Mesendoderm (in vitro differentiated cells): ENCODE results near the gene CERS6.
A peak's percentile ranks its signal among the peaks of the same experiment; 100 is the strongest.

Experiments used
- DNase-seq: peaks from one replicate; pipeline ENCODE4 v3.0.0; 2013
- H2AK5ac ChIP-seq: 2 replicates; pipeline ENCODE4 v1.6.1; 2013; ENCODE audit warnings: low read length, inconsistent platforms
- H2BK120ac ChIP-seq: 2 replicates; pipeline ENCODE4 v1.6.1; 2013; ENCODE audit warnings: low read depth, mild to moderate bottlenecking, low read length, moderate library complexity, mixed read lengths
- H2BK15ac ChIP-seq: replicated peaks from 2 replicates; pipeline ENCODE4 v1.6.1; 2013; ENCODE audit warnings: low read depth, mild to moderate bottlenecking, moderate library complexity
- H2BK5ac ChIP-seq: 2 replicates; pipeline ENCODE4 v1.6.1; 2013; ENCODE audit warnings: low read length, inconsistent platforms
- H3K18ac ChIP-seq: 2 replicates; pipeline ENCODE4 v1.6.1; 2013; ENCODE audit warnings: mild to moderate bottlenecking, low read length, mixed read lengths
- H3K23ac ChIP-seq: one replicate; pipeline ENCODE4 v1.6.1; 2013; ENCODE audit warnings: low read length
- H3K27ac ChIP-seq: 2 replicates; pipeline ENCODE4 v1.5.1; 2013; ENCODE audit warnings: low read depth, mild to moderate bottlenecking, inconsistent platforms, low read length, moderate library complexity
- H3K27me3 ChIP-seq: 2 replicates; pipeline ENCODE4 v1.6.1; 2013; ENCODE audit warnings: low read length, control low read depth, mild to moderate bottlenecking, inconsistent platforms; ENCODE audit not compliant: insufficient read depth, poor library complexity
- H3K36me3 ChIP-seq: 2 replicates; pipeline ENCODE4 v1.6.1; 2013; ENCODE audit warnings: low read length, inconsistent platforms; ENCODE audit not compliant: control insufficient read depth, insufficient read depth
- H3K4ac ChIP-seq: one replicate; pipeline ENCODE4 v1.6.1; 2013; ENCODE audit warnings: low read depth, mild to moderate bottlenecking, low read length, moderate library complexity
- H3K4me1 ChIP-seq: 2 replicates; pipeline ENCODE4 v1.6.1; 2013; ENCODE audit warnings: low read depth, low read length, inconsistent platforms; ENCODE audit not compliant: control insufficient read depth
- H3K4me2 ChIP-seq: 2 replicates; pipeline ENCODE4 v1.6.1; 2013; ENCODE audit warnings: low read length
- H3K4me3 ChIP-seq: 2 replicates; pipeline ENCODE4 v1.5.1; 2013; ENCODE audit warnings: mild to moderate bottlenecking, low read length
- H3K56ac ChIP-seq: one replicate; pipeline ENCODE4 v1.6.1; 2013; ENCODE audit warnings: low read length
- H3K79me1 ChIP-seq: 2 replicates; pipeline ENCODE4 v1.6.1; 2013; ENCODE audit warnings: low read length, inconsistent platforms
- H3K79me2 ChIP-seq: 2 replicates; pipeline ENCODE4 v1.6.1; 2013; ENCODE audit warnings: mild to moderate bottlenecking, low read length; ENCODE audit not compliant: control insufficient read depth, insufficient read depth
- H3K9ac ChIP-seq: 2 replicates; pipeline ENCODE4 v1.6.1; 2013; ENCODE audit warnings: low read length, inconsistent platforms
- H4K5ac ChIP-seq: one replicate; pipeline ENCODE4 v1.6.1; 2013; ENCODE audit warnings: low read length
- H4K8ac ChIP-seq: one replicate; pipeline ENCODE4 v1.6.1; 2013; ENCODE audit warnings: low read depth, mild to moderate bottlenecking, control low read depth, low read length, moderate library complexity
- WGBS: extraction: QIAGEN DNeasy Blood & Tissue Kit; methylation state at CpG from one replicate; pipeline ENCODE4 v1.1.7; 2013; ENCODE audit warnings: low lambda C conversion rate, missing lambda C conversion rate; ENCODE audit not compliant: insufficient coverage; ENCODE audit errors: extremely low coverage; 5-methylcytosine and 5-hydroxymethylcytosine counted together

The CERS6 gene

DNA sequence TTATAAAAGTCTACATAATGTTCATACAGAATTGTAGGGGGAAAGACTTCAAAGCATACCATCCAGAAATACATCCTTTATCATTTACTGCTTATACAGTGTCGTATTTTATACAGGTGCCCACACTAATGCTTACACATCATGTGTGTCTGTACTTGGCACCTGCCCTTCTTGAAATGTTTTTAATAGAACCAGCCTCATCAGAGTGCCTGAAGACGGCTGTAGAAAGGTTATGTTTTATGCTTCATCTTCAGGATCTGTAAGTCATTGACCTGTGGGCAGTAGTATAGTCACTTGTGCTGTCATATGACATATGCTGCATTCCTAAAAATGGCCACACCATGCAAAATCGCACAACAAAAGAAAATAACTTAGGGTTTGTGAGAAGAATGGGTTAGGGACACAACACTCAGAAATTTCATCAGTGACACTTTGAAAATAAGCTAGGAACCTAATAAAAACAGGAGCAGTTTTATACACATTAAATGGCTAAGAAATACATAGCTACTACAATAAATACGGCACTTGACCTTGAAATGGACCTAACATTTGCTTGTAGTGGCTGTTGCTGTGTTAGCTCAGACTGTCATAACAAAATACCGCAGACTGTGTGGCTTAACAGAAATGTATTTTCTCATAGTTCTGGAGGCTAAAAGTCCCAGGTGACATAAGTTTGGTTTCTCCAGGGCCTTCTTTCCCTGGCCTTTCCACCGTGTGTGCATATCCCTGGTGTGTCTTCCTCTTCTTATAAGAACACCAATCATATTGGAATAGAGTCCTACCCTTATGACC, 112.6 kb downstream of the CERS6 start:
- Histone ChIP-seq H3K4me3 (no peak overlapping the region), H3K36me3 (no peaks in the 10 kb centered on the region), H3K9ac (no peak overlapping the region), H3K27me3 (no peaks in the 10 kb centered on the region), H3K4ac (no peak overlapping the region), H3K79me1 (peaks cover 10% of the 10 kb centered on the region), H2AK5ac (no peak overlapping the region), H4K8ac (no peak overlapping the region), H3K23ac (no peak overlapping the region), H2BK15ac (no peak overlapping the region), H3K18ac (no peak overlapping the region), H3K4me2 (no peak overlapping the region), H3K4me1 (no peaks in the 10 kb centered on the region), H4K5ac (no peak overlapping the region), H3K79me2 (no peaks in the 10 kb centered on the region), H3K56ac (no peak overlapping the region), H2BK5ac (no peak overlapping the region), H2BK120ac (no peak overlapping the region), H3K27ac (no peak overlapping the region)
- WGBS = no CpG with 5 or more reads among the region's 6 CpGs
- DNase-seq = no peak

DNA sequence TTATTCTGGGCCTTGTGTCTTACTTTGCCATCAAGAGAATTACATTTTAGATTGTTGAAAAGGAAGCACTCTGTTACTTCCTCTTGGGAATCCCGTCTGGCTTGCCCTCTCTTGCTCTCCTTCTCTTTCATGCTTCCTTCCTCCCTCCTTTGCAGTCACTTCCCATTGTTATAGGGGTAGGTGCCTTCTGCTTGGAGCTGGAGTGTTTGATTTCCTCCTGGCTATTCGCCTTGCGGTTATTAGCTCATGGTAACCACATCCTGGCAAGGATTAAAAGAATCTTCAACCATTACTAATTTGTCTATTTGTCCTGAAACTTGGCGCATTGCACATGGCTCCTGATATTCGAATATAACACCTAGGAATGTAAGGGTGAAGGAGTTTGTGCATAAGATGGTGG, 115.0 kb downstream of the CERS6 start:
- no CpG with 5 or more reads among the region's 5 CpGs for whole genome bisulfite sequencing

GRCh38 chr2:168573128-168573903, 117.2 kb downstream of the CERS6 start:
- no peak overlapping the region for H3K4ac ChIP-seq
- H3K23ac ChIP-seq = no peak overlapping the region
- no peak overlapping the region for H3K18ac ChIP-seq
- H4K5ac ChIP-seq = no peak overlapping the region
- H3K27me3 ChIP-seq = no peaks in the 10 kb centered on the region
- no peak overlapping the region for H2BK120ac ChIP-seq
- peaks cover 10% of the 10 kb centered on the region for H3K79me1 ChIP-seq
- H2BK5ac ChIP-seq = no peak overlapping the region
- no peak overlapping the region for H2BK15ac ChIP-seq
- H3K56ac ChIP-seq = no peak overlapping the region
- no peak overlapping the region for H2AK5ac ChIP-seq
- no peak overlapping the region for H3K27ac ChIP-seq
- peaks cover 5% of the 10 kb centered on the region for H3K4me1 ChIP-seq
- no peak overlapping the region for H3K4me3 ChIP-seq
- H3K4me2 ChIP-seq = no peak overlapping the region
- no peaks in the 10 kb centered on the region for H3K79me2 ChIP-seq
- WGBS = no CpG with 5 or more reads among the region's 1 CpG
- H3K36me3 ChIP-seq = no peaks in the 10 kb centered on the region
- no peak overlapping the region for H3K9ac ChIP-seq
- DNase-seq = peak; percentile 15
- no peak overlapping the region for H4K8ac ChIP-seq

More for the DNA sequence above, 115.0 kb downstream of the CERS6 start:
- Histone ChIP-seq H2BK15ac (no peak overlapping the region), H3K79me1 (peaks cover 10% of the 10 kb centered on the region), H3K56ac (no peak overlapping the region), H3K4ac (no peak overlapping the region), H3K9ac (no peak overlapping the region), H4K8ac (no peak overlapping the region), H4K5ac (no peak overlapping the region), H3K4me1 (no peaks in the 10 kb centered on the region), H2BK120ac (no peak overlapping the region), H3K18ac (no peak overlapping the region), H3K4me2 (no peak overlapping the region), H3K79me2 (no peaks in the 10 kb centered on the region), H3K4me3 (no peak overlapping the region), H3K36me3 (no peaks in the 10 kb centered on the region), H2BK5ac (no peak overlapping the region), H2AK5ac (no peak overlapping the region), H3K27ac (no peak overlapping the region), H3K23ac (no peak overlapping the region), H3K27me3 (no peaks in the 10 kb centered on the region)
- DNase-seq = no peak

DNA sequence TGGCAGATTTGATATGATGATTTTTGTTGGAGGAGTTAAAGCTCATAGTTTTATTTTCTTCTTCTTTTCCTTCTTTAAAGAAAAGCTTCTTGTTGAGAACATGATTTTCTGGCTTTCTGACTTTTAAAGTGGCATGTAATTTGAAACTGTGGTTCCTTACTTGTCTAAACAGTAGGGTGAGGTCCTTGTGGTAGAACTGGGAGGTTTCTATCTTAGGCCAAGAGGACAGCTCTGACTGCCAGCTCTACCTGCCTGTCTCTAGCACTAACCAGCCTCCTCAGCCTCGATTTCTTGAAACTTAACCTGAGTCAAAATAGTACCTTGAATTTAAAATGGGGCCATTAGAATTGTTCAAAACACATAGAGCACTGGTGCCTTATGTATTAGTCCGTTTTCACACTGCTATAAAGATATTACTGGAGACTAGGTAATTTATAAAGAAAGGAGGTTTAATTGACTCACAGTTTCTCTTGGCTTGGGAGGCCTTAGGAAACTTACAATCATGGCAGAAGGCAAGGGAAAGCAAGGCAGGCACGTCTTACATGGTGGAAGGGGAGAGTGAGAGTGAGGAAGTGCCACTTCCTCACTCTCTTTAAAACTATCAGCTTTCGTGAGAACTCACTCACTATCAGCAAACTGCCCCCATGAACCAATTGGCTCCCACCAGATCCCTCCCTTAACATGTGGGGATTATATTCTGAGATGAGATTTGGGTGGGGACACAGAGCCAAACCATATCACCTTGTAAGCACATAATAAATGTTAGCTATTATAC, 119.0 kb downstream of the CERS6 start:
- WGBS = no CpG with 5 or more reads among the region's 4 CpGs
- Histone ChIP-seq H2BK5ac (no peak overlapping the region), H3K79me1 (peaks cover 7% of the 10 kb centered on the region), H4K5ac (no peak overlapping the region), H3K27me3 (no peaks in the 10 kb centered on the region), H3K18ac (no peak overlapping the region), H3K4me1 (peaks cover 5% of the 10 kb centered on the region), H3K4me2 (no peak overlapping the region), H3K9ac (no peak overlapping the region), H3K23ac (no peak overlapping the region), H3K4me3 (no peak overlapping the region), H2BK120ac (no peak overlapping the region), H2AK5ac (no peak overlapping the region), H3K56ac (no peak overlapping the region), H3K36me3 (no peaks in the 10 kb centered on the region), H3K27ac (no peak overlapping the region), H3K79me2 (no peaks in the 10 kb centered on the region), H4K8ac (no peak overlapping the region), H2BK15ac (no peak overlapping the region), H3K4ac (no peak overlapping the region)
- no peak for DNase-seq

GRCh38 chr2:168577885-168578284, 121.8 kb downstream of the CERS6 start:
- WGBS = no CpG with 5 or more reads among the region's 5 CpGs
- Histone ChIP-seq H3K56ac (no peak overlapping the region), H3K9ac (no peak overlapping the region), H3K36me3 (no peaks in the 10 kb centered on the region), H3K27me3 (no peaks in the 10 kb centered on the region), H3K4me1 (peaks cover 5% of the 10 kb centered on the region), H3K79me2 (no peaks in the 10 kb centered on the region), H4K5ac (no peak overlapping the region), H2BK5ac (no peak overlapping the region), H3K27ac (no peak overlapping the region), H4K8ac (no peak overlapping the region), H2AK5ac (no peak overlapping the region), H3K4me3 (no peak overlapping the region), H3K23ac (no peak overlapping the region), H3K4ac (no peak overlapping the region), H3K79me1 (peaks cover 6% of the 10 kb centered on the region), H2BK120ac (no peak overlapping the region), H2BK15ac (no peak overlapping the region), H3K18ac (no peak overlapping the region), H3K4me2 (no peak overlapping the region)
- DNase-seq = peak; percentile 39
